Measurements from ENCODE around the gene GEN1.

DNA sequence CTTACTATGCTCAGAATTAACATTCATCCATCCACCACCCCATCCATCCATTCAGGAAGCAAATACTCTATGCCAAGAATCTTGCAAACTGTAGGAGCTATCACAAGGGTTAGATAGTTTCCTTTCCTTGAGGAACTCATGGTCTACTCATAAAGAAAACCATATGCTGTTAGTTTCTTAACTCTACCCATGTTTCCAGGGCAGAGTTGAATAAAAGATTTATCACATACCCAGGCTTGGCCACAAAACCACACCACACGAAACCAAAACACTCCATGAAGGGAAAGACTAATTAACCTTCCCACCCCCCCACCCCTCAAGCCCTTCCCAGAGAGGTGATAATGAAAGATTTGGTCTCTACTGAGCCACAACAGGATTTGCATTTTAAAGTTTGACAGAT, 38.6 kb downstream of the GEN1 start:
- TF ChIP-seq ZNF562 (CRISPR knock-in tag; IDR thresholded peaks at IDR 0.05; ENCODE audit: borderline replicate concordance) (no peak), TRIM24 (CRISPR knock-in tag; IDR thresholded peaks at IDR 0.05) (no peak), SIN3A (IDR thresholded peaks at IDR 0.05; ENCODE audit: borderline replicate concordance, low read depth, low read length) (no peak), RAD21 (CRISPR knock-in tag; IDR thresholded peaks at IDR 0.05) (no peak), NFIC (IDR thresholded peaks at IDR 0.05; ENCODE audit: low read length) (no peak), ZNF256 (CRISPR knock-in tag; conservative IDR thresholded peaks at IDR 0.05) (no peak), FOXP1 (IDR thresholded peaks at IDR 0.05) (no peak), FOXP1 (CRISPR knock-in tag; IDR thresholded peaks at IDR 0.05) (no peak), MYNN (CRISPR knock-in tag; IDR thresholded peaks at IDR 0.05; ENCODE audit: low read depth) (no peak)
- TF ChIP-seq, protein P1, sequence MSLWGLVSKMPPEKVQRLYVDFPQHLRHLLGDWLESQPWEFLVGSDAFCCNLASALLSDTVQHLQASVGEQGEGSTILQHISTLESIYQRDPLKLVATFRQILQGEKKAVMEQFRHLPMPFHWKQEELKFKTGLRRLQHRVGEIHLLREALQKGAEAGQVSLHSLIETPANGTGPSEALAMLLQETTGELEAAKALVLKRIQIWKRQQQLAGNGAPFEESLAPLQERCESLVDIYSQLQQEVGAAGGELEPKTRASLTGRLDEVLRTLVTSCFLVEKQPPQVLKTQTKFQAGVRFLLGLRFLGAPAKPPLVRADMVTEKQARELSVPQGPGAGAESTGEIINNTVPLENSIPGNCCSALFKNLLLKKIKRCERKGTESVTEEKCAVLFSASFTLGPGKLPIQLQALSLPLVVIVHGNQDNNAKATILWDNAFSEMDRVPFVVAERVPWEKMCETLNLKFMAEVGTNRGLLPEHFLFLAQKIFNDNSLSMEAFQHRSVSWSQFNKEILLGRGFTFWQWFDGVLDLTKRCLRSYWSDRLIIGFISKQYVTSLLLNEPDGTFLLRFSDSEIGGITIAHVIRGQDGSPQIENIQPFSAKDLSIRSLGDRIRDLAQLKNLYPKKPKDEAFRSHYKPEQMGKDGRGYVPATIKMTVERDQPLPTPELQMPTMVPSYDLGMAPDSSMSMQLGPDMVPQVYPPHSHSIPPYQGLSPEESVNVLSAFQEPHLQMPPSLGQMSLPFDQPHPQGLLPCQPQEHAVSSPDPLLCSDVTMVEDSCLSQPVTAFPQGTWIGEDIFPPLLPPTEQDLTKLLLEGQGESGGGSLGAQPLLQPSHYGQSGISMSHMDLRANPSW (CRISPR knock-in tag; IDR thresholded peaks at IDR 0.05; ENCODE audit: borderline replicate concordance) = no peak
- TF ChIP-seq, protein P2, sequence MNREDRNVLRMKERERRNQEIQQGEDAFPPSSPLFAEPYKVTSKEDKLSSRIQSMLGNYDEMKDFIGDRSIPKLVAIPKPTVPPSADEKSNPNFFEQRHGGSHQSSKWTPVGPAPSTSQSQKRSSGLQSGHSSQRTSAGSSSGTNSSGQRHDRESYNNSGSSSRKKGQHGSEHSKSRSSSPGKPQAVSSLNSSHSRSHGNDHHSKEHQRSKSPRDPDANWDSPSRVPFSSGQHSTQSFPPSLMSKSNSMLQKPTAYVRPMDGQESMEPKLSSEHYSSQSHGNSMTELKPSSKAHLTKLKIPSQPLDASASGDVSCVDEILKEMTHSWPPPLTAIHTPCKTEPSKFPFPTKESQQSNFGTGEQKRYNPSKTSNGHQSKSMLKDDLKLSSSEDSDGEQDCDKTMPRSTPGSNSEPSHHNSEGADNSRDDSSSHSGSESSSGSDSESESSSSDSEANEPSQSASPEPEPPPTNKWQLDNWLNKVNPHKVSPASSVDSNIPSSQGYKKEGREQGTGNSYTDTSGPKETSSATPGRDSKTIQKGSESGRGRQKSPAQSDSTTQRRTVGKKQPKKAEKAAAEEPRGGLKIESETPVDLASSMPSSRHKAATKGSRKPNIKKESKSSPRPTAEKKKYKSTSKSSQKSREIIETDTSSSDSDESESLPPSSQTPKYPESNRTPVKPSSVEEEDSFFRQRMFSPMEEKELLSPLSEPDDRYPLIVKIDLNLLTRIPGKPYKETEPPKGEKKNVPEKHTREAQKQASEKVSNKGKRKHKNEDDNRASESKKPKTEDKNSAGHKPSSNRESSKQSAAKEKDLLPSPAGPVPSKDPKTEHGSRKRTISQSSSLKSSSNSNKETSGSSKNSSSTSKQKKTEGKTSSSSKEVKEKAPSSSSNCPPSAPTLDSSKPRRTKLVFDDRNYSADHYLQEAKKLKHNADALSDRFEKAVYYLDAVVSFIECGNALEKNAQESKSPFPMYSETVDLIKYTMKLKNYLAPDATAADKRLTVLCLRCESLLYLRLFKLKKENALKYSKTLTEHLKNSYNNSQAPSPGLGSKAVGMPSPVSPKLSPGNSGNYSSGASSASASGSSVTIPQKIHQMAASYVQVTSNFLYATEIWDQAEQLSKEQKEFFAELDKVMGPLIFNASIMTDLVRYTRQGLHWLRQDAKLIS (CRISPR knock-in tag; IDR thresholded peaks at IDR 0.05) = no peak
- TF ChIP-seq, protein P3, sequence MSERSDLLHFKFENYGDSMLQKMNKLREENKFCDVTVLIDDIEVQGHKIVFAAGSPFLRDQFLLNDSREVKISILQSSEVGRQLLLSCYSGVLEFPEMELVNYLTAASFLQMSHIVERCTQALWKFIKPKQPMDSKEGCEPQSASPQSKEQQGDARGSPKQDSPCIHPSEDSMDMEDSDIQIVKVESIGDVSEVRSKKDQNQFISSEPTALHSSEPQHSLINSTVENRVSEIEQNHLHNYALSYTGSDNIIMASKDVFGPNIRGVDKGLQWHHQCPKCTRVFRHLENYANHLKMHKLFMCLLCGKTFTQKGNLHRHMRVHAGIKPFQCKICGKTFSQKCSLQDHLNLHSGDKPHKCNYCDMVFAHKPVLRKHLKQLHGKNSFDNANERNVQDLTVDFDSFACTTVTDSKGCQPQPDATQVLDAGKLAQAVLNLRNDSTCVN (CRISPR knock-in tag; IDR thresholded peaks at IDR 0.05; ENCODE audit: borderline replicate concordance) = no peak
- TF ChIP-seq, protein P4, sequence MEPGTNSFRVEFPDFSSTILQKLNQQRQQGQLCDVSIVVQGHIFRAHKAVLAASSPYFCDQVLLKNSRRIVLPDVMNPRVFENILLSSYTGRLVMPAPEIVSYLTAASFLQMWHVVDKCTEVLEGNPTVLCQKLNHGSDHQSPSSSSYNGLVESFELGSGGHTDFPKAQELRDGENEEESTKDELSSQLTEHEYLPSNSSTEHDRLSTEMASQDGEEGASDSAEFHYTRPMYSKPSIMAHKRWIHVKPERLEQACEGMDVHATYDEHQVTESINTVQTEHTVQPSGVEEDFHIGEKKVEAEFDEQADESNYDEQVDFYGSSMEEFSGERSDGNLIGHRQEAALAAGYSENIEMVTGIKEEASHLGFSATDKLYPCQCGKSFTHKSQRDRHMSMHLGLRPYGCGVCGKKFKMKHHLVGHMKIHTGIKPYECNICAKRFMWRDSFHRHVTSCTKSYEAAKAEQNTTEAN (CRISPR knock-in tag; conservative IDR thresholded peaks at IDR 0.05) = no peak
- TF ChIP-seq, protein P5, sequence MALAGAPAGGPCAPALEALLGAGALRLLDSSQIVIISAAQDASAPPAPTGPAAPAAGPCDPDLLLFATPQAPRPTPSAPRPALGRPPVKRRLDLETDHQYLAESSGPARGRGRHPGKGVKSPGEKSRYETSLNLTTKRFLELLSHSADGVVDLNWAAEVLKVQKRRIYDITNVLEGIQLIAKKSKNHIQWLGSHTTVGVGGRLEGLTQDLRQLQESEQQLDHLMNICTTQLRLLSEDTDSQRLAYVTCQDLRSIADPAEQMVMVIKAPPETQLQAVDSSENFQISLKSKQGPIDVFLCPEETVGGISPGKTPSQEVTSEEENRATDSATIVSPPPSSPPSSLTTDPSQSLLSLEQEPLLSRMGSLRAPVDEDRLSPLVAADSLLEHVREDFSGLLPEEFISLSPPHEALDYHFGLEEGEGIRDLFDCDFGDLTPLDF (CRISPR knock-in tag; IDR thresholded peaks at IDR 0.05) = no peak

All from HepG2 (cell line).